Stimulated activated CD8-positive, alpha-beta memory T cell treated with anti-CD3 and anti-CD28 coated beads, Interleukin-15, amount 100 ng/mL, for 4 hours (primary cell): ENCODE results near the gene RIPPLY2.
"Not testable (repeated sequence)": the region's sequence is repeated elsewhere in the genome, so short reads cannot be mapped to it uniquely, and the experiment has no call there.

Experiments used
- DNase-seq, 2 donors: peaks; one replicate each; pipeline ENCODE4 v3.0.0-alpha.2; 2020; ENCODE audit warnings: low read depth in 2 of 2

RIPPLY2 gene

DNA sequence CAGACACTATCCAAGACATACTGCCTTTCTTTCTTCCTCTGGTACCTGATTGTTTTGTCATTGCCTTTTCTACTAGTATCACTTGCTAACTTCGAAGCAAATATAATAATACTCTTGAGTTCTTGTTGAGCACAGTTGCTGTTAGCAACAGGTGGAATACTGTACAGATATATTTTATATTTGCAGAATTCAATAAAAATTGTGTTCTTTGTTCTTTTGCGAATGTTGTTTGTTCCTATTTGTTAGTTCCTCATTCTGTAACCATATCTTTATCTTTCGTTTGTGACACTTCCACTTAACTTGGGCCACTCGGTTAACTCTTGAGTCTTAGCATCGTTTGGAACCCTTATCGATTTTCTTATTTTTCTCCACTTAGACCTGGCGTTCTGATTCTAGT lies 7.2 kb downstream of the RIPPLY2 start:
- DNase-seq: no peak

DNA sequence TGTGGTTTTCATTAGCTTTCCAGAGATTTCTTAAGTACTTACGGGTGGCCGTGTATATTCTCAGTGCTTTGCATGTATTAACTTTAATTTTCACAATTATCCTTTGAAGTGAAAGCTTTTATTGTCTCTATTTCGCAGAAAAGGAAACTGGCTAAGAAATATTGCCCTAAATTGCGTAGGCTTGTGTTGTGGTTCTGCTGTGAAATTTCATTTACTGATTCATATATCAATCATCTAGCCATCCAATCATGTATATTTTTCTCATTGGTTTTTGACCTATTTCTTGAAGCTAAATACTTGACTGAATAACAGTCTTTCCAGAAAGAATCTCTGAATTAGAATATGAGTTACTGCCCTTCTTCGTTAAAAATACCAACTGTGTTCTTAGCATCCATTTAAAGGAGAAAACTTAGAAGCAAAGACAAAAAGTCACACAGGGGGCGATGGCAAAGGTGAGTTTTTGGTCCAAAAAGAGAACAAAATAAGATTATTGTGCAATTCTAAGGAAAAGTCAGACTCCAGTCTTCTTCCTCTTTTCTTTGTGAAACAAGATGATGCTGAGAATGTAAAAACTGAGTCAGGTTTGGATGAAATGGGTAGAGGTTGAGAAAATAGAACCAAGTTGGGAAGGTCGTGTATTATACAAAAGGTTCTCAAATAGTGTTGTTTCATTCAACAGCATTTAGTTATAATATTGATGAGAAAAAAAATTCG lies 7.8 kb downstream of the RIPPLY2 start:
- DNase-seq: no peak

GRCh38 chr6:83862776-83863471 lies 9.8 kb downstream of the RIPPLY2 start:
- no peak for DNase-seq

DNA sequence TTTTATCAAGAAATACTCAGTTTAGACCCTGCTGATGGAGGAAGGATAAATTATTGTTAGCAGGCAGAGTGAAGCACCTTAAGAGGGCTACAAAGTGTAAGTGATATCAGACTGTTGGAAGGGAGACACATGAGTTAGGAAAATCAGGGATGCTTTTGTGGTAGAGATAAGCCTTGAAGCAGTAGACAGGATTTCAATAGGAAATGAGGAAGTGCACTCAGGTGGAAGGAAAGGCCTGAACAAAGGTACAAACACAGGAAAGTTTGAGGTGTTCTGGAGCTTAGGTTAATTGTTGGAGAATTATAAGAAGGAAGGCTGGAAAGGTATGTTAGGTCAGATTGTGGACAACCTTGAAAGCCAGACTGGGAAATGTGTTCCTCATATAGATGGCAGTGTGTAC lies 13.9 kb downstream of the RIPPLY2 start:
- no peak for DNase-seq

DNA sequence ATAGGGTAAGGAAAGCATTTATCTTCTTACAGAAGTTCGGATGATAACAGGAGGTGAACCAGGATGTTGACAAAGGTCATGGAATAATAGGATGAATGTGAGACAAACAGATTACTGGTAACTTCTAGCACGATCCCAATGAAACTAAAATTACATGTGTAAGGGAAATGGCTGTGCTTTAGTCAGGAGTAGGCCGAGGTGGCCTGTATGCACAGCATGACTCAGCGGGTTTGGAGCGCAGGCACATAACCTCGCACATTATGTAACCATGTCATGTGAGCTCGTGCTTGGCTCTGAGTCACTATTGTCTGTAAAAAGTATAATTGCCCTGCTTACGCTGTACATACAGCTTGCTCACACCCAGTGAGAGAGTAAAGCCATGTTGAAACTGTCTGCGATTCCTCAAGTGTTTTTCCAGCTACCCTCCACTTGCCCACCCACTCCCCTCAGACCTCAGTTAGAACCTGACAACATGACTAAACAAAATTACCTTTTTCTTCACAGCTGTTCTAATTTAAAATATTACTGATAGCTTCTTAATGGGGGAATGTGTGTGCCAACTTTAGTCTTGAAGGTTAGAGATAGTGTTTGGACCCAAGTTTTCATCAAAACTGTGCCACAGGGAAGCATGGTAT lies 14.5 kb downstream of the RIPPLY2 start:
- DNase-seq: no peak

DNA sequence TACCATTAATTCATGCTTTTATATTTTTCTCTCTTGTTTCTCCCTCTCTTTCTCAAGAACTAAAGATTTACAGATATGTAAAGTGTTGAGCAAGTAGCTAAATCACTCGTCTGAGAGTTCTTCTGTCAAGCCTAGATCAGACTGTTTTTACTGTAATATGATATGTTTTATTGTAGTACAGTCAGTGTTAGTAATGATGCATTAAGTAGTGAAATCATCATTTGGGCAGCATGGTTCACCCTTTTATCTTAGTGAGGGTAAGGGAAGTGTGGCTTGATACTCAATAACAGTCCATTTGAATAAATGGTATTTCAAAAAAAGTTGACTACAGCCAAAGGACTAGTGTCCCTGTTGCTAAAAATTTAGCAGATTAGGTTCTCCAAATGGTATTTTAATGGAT lies 15.5 kb downstream of the RIPPLY2 start:
- no peak for DNase-seq

DNA sequence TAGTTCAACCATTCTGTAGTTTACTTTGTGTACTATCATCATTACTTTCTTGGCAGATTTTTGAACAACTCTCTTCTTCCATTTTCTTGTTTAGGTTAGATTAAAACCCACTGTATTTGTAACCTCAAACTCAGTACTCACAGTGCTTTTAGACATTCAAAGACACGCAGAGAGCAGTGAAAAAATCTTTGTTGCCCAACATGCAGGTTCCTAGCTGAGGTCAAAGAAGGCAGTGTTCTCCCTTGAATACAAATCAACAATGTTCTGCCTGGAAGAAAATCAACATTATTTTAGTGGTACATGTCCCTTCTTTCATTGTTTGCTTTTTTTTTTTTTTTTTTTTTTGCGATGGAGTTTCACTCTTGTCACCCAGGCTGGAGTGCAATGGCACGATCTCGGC lies 17.5 kb downstream of the RIPPLY2 start:
- DNase-seq: no peak

- no peak for DNase-seq
Measured at GRCh38 chr6:83872386-83873118, 19.4 kb downstream of the RIPPLY2 start.

DNA sequence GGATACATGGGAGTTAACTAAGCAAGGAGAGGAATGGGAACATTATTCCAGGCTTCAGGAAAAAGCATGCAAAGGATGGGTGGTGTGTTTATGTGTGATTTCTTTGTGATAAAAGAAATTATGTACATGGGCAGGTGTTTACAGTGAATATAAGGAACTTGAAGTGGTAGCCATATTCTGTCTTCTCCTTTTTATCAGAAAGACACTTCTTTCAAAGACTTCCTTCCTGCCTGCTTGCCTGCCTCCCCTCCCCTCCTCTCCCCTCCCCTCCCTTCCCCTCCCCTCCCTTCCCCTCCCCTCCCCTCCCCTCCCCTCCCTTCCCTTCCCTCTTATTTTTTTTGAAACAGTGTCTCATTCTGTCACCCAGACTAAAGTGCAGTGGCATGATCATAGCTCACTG lies 20.7 kb downstream of the RIPPLY2 start:
- DNase-seq: no peak

DNA sequence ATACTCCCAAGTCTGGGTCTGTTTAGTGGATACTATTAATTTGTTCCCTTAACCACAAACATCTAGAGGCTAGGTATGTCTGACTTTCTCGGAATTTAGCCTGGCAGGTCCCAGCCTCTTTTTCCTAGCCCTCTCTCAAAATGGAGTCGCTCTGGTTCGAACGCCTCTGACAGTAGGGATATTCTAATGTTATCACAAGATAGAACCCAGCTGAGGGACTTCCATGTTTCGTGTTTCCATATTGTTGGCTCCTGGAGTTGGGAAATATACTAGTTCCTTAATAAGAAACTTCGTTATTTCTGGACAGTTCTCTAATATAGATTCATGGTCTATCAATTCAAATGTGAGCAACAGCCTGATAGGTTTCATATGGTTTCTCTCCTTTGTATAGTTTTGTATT lies 22.7 kb downstream of the RIPPLY2 start:
- DNase-seq: no peak

GRCh38 chr6:83878902-83879644 lies 25.9 kb downstream of the RIPPLY2 start:
- DNase-seq: no peak

GRCh38 chr6:83879746-83880145 lies 26.6 kb downstream of the RIPPLY2 start:
- DNase-seq: no peak

DNA sequence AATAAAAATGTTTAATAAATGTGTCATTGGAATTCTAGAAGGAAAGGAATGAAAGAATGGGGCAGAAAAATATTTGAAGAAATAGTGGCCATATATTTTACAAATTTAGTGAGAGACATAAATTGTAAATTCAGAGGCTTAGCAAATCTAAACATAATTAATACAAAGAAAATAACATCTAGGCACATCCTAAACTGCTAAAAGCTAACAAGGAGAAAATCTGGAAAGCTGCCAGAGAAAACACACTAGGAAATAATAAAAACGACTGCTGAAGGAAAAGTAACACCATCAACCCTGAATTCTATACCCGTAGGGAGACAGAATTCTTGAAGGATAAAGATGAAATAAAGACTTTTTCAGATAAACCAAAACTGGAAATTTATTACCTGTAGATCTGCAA lies 30.1 kb downstream of the RIPPLY2 start:
- DNase-seq: no peak

GRCh38 chr6:83884523-83884922 lies 31.4 kb downstream of the RIPPLY2 start:
- no peak for DNase-seq

DNA sequence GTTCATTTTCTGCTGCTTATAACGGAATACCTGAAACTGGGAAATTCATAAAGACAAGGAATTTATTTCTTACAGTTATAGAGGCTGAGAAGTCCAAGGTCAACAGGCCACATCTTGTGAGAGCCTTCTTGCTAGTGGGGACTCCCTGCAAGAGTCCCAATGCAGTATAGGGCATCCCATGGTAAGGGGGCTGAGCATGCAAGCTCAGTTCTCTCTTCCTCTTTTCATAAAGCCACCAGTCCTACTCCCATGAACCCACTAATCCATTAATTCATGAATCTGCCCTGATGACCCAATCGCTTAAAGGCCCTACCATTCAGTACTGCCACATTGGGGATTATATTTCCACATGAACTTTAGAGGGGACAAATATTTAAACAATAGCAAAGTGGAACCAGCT lies 32.8 kb downstream of the RIPPLY2 start:
- DNase-seq: no peak

GRCh38 chr6:83889621-83890020 lies 36.5 kb downstream of the RIPPLY2 start:
- no peak for DNase-seq

DNA sequence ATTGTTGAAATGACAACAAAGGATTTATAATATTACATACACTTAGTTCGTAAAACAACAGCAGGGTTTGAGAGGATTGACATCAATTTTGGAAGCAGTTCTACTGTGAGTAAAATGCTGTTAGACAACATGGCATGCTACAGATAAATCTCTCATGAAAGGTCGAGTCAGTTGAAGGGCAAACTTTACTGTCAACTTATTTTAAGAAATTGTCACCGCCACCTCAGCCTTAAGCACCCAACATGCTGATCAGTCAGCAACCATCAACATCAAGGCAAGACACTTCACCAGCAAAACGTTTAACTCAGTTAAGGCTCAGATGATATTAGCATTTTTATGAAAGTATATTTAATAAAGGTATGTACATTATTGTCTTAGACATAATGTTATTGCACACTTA lies 37.4 kb downstream of the RIPPLY2 start:
- DNase-seq: no peak

GRCh38 chr6:83891586-83891985 lies 38.4 kb downstream of the RIPPLY2 start:
- DNase-seq: no peak

- DNase-seq: no peak
Measured at GRCh38 chr6:83893024-83893423, 39.9 kb downstream of the RIPPLY2 start.

DNA sequence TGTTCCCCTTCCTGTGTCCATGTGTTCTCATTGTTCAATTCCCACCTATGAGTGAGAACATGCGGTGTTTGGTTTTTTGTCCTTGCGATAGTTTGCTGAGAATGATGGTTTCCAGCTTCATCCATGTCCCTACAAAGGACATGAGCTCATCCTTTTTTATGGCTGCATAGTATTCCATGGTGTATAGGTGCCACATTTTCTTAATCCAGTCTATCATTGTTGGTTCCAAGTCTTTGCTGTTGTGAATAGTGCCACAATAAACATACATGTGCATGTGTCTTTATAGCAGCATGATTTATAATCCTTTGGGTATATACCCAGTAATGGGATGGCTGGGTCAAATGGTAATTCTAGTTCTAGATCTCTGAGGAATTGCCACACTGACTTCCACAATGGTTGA lies 43.9 kb downstream of the RIPPLY2 start:
- not testable (repeated sequence) for DNase-seq

DNA sequence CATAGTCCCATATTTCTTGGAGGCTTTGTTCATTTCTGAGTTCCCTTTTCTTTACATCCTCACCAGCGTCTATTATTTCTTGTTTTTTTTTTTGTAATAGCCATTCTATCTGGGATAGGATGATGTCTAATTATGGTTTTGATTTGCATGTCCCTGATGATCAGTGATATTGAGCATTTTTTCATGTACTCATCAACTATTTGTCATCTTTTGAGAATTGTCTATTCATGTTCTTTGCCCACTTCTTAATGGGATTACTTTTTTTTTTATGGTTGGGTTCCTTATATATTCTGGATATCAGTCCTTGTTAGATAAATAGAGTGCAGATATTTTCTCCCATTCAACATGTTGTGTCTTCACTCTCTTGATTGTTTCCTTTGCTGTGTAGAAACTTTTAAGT lies 48.5 kb downstream of the RIPPLY2 start:
- DNase-seq: no peak

DNA sequence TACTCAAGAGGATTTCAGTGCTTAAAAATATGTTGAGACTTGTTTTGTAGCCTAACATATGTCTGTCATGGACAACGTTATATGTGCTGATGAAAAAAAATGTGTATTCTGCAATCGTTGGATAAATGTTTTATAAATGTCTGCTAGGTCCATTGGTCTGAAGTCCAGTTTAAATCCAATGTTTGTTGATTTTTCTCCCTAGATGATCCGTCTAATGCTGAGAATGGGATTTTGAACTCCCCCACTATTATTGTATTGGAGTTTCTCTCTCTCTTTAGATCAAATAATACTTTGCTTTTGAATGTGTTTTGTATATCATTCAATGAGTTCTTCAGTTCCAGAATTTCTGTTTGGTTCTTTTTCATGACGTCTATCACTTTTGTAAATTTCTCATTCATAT lies 51.2 kb downstream of the RIPPLY2 start:
- DNase-seq: no peak
